HG03135 (cell line): ENCODE data around the gene KBTBD4.
A peak's percentile ranks its signal among the peaks of the same experiment; 100 is the strongest.
"Not testable (repeated sequence)": the region's sequence is repeated elsewhere in the genome, so short reads cannot be mapped to it uniquely, and the experiment has no call there.

Experiments used
- ATAC-seq: cut with Tn5 transposase; IDR thresholded peaks from one replicate; pipeline ENCODE4 v1.9.1; 2021; ENCODE audit warnings: mild to moderate bottlenecking, moderate library complexity; ENCODE audit not compliant: unreplicated experiment

The KBTBD4 gene

DNA sequence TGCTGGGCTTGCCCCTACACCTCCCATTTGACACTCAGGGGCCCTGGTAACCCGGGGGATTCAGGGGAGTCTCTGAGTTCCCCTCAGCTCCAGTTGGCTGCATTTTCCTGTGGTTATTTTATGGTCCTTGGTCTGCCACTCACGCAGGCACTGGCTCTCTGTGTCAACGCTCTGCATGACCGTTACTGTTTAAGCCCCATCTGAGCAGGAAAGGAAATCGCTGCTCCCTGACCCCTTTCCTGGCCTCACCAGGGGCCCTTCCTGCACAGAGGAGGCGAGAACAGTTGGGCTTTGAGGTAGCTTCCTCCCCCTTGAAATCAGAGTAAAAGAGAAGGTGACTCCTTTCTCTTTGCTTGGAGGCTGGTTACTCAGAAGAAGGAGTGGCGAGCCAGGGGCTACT lies 13.0 kb upstream of the KBTBD4 start:
- no peak for ATAC-seq

DNA sequence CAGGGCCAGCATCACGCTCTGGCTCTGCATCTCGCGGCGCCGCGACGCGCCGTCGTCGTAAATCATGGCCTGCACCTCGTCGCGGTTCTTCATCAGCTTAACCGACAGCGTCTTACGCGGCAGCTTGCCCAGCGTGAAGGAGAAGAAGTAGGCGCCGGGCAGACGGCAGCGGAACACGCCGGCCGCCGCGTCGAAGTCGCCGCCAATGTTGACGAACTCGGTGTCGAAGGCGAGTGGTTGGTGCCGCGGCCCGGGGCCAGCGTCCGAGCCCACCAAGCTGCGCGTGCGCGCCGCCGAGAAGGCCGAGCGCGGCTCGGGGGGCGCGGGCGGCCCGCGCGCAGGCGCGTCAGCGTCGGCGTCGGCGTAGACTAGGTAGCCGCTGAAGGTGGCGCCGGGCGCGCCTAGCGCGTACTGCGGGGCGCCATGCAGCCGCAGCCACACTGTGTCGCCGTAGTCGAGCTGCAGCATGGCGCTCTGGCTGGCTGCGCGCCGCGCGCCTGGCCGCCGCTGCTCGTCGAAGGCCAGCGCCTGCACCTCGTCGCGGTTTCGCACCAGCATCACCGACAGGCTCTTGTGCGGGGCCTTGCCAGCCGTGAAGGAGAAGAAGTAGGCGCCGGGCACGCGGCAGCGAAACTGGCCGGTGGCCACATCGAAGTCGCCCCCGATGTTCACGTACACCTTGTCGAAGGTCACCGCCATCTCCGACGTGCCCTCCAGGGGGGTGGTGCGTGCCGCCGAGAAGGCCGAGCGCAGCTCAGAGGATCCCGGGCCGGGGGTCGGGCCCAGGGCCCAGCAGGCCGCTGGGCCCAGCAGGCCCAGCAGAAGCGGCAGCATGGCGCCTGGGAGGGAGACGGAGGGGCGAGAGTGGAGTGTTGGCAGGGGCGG lies 11.4 kb upstream of the KBTBD4 start:
- no peak for ATAC-seq

DNA sequence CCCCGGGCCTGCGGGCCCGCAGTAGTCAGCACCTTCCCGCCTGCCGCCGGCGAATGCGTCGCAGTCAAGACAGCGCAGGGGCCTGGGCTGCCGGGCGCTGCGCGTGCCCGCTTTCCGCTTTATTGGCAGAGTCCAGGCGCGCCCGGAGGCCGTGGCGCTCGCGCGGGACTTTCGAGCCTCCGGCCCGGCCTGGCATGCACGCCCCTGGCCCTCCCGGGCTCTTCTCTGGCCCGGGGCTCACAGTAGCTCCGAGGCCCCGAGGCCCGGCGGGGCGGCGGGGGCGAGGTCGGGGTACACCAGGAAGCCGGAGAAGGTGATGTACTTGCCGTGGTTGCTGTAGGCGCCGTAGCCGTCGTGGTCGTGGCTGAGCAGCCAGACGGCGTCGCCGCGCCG lies 10.8 kb upstream of the KBTBD4 start:
- no peak for ATAC-seq

DNA sequence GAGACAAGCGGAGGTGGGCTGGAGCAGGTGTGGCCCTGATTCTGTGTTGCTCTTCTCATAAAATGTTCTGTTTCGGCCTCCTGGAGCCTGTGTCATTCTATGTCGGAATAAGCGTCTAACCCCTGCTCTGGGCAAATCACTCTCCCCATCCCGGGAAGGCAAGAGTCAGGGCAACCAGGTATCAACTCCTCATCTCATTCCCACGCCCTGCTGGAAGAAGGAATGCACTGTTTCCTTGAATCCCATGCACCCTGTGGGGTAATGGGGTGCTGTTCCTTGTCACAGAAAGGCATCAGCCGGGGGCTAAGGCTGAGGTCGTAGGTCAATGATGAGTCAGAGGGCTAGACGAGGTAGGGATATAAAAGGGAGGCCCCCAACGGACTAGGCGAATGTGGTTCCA lies 10.3 kb upstream of the KBTBD4 start:
- ATAC-seq, result no peak

DNA sequence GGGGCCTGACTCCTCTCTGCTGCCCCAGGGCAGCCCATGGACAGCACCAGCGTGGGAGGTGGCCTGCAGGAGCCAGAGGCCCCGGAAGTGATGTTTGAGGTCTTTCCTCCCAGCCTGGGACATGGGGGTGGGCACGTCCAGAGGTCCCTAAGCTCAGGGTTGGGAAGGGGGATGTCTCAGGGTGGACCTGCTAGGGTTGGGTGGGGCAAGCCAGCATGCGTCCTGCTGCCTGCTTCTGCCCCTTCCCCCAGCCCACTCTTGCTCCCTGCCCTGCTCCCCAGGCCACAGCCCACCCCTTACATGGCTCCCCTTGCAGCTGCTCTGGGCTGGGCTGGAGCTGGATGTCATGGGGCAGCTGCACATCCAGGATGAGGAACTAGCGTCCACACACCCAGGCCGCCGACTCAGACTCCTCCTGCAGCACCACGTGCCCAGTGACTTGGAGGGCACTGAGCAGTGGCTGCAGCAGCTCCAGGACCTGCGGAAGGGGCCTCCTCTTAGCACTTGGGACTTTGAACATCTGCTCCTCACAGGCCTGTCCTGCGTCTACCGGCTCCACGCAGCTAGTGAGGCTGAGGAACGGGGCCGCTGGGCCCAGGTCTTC lies 9.1 kb upstream of the KBTBD4 start:
- ATAC-seq, result no peak

DNA sequence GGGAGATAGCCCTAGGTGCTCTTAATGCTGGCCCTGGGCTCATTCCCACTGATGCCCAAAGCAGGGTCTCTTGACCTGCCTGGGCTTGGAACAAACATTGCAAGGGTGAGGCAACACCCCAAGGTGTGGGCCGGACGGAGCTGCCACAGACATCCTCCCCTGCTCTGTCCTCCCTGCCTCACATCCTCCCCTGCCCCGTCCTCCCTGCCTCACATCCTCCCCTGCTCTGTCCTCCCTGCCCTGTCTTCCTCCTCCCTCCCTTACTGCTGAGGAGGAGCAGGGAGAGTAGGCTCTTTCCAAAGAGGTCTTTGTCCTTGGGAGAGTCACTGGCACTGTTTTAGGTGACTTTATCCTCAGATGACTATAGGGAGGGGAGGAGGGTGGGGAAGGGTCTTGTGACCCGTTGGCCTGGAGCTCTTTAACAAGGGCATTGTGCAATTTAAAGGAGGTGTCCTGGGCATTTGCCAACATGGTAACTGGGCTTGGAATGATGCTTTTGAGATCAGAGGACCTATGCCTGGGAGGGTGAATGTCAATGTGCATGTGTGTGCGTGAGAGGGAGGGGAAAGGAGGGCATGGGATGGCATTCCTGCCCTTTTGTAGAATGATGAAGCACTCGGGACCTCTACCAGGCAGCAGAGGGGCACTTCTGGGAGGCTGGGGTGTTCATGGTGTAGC lies 8.4 kb upstream of the KBTBD4 start:
- ATAC-seq, result no peak

DNA sequence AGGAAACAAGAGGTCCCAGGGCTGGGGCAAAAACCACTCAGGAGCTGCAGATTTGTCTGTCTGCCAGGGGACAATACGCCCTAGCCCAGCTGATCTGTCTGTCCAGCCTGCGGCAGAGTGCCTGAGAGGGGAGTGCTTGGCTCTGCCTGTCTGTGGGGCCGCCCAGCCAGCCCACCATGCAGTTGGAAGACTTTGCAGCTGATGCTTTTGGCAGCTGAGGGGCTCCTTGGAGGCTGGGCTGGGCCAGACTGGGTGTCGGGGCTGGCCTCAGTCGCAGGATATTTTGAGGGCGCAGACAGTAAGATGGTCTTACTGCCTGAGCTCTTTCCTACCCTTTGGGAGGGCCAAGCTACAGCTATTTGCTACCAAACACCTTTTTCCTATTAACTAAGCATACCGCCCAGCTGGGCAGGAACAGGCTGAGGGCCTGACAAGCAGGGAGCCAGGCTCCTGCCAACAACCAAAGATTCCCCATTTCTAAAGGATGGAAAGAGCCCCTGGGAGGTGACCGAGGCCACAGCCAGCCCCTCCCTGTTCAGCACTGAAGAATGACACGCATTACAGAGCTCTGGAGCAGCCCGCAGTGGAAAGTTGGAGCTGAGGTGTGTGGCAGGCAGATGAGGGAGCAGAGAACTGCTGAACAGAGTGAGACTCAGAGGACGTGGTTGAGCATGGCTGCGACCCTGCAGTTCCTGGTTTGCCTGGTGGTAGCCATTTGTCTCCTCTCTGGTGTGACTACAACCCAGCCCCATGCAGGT lies 7.5 kb upstream of the KBTBD4 start, which contains the start of gene FAM180B:
Gene FAM180B (plus strand): TSS at position 581 of the 758 bp plus-strand sequence. CDS start 91 bp downstream, at position 672.
- ATAC-seq, result no peak

DNA sequence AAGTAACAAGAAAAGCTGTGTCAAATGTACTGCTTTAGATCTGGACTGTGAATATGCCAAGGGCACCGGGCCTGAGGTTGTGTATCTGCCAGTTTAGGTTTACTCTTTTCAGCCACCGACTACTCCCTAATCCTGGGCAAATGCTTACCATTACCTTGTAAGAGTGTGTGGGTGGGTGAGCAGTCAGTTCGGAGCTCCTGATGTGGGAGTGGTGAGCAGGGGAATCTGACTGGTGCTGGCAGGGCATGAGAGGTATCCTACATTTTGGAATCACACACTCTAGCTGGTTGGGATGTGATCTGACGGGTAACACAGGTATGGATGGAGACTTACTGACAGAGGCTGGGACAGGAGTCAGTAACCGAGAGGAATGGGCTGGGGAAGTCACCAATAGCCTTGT lies 5.1 kb upstream of the KBTBD4 start:
- ATAC-seq, result no peak

DNA sequence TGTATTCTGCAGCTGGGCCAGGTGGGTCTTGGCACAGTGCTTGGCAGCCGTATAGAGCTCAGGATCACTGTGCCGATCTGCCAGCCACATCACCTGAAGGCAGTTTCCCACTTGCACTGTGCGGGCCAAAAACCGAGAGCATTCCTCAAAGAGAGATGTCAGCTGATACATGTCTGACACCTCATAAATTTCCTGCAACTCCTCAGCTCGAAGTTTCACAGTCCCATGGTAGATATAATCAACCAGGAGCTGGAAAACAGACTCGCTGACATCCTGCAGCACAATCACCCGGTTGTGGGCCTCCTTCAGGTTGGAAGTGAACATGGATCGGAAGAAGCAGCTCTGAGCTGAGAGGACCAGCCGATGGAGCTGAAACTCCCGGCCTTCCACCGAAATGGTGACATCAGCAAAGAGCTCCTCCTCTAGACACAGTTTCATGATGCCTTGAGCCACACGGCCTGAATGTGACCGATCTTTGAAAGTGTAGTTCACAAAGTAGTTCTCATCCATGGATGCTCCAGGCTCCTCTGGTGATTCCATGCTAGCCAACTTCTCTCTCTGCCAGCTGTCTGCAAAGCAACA lies 1.2 kb downstream of the KBTBD4 start:
- ATAC-seq, result no peak

DNA sequence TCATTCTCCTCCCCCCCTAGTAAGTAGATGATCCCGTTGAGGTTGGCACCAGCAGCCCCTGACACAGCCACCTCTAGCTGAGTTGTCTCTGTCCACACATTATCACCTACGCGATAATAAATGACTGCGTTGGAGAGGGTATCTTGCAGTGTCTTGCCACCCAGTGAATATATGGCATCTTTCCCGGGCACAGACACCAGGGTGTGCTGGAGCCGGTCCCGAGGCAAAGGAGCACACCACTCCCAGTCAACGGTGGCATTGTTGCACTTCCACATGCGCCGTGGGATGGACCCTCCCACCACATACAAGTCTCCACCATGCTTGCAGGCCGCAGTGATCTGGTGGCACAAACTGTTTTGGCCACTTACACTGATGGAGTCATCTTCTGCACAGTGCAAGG lies 5.4 kb downstream of the KBTBD4 start:
- ATAC-seq, result no peak

DNA sequence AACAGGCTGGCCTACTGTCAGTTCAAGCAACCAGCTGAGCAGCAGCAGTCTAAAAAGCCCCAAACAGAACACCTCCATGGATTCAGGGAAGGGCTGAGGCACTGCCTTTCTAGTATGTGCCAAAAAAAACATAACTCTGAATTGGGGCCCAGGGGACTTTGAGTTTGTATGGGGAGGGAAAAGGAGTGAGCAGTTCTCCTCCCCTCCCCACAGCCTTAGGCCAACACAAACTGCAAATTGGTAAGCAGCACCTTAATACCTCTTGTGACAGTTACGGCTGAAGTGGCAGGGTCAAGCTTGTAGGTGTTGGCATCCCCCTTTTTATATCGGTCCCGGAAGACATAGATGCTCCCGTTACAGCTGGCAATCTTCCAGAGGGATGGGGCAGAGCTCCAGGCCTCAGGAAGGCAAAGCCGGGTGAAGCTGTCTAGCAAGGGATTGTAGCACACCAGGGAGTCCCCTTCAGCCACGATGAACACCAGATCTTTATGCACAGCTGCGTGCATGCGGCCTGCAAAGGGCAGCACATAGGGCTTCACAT lies 6.0 kb downstream of the KBTBD4 start:
- ATAC-seq, result no peak

DNA sequence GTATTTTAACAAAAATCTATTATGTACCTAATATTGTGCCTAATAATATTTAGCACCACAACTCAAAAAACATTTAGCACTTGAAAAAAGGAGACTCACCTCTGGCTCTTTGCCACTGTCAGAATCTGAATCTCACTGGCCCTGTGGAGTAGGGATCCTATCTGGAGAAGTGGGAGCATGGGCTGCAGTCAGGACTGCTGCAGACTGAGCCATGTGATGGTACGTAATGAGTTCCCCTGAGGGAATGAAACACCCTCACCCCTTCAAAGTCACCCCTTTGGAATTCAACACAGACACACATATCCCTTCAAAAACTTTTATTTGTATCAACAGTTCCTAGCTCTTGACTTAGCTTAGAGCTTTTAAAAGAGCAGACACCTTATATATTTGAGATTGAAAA lies 6.9 kb downstream of the KBTBD4 start:
- ATAC-seq, result no peak

DNA sequence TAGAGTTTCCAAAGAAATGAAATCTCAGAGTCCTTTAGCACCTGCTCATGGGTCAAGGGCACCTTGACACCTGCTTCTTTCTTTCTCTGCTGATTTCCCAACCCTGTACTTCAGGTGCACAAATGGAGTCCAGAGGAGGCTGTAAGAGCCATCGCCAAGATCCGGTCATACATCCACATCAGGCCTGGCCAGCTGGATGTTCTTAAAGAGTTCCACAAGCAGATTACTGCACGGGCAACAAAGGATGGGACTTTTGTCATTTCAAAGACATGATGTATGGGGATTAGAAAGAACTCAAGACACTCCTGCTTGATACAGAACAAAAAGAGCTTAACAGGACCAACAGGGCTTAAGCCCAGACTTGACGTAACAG lies 7.4 kb downstream of the KBTBD4 start:
- no peak for ATAC-seq

DNA sequence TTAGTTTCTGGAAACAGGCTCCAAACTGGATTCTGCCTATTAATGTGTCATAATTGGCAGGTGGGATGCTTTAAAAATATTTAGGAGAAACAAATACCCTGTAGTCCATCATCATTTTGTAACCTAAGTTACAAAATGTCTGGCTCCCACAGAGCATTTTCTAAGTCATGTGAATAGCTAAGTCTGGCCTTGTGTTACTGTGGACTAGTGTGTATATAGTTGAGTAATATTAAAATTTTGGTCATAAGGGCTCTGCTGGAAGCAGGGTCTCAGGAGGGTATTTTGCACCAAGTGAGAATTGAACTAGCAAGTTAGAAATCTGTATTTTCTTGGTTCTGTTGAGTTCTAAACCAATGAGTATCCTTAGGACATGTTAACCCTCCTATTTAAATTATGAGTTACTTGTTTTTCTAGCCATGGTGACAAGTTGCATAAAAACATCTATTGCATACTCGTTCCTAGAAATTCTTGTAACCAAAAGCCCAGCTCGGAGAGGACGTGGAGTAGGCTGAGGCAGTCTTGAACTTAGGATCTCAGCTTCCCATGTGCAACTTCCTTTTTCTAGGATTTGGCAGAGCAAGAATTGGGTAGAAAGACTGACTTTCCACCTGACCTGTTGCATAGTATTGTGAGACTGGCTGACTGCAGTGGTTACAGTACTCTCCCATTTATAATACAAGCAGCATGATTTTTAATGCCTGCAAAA lies 8.0 kb downstream of the KBTBD4 start:
- ATAC-seq, result no peak

DNA sequence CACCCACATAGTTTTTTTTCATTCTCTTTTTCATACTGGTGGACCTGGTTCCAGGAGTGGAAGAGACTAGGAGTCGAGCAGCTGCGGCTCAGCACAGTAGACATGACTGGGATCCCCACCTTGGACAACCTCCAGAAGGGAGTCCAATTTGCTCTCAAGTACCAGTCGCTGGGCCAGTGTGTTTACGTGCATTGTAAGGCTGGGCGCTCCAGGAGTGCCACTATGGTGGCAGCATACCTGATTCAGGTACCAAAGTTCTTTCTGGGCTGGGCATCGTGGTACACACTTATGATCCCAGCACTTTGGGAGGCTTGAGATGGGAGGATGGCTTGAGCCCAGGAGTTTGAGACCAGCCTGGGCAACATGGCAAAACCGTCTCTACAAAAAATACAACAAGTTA lies 9.1 kb downstream of the KBTBD4 start:
- no peak for ATAC-seq

DNA sequence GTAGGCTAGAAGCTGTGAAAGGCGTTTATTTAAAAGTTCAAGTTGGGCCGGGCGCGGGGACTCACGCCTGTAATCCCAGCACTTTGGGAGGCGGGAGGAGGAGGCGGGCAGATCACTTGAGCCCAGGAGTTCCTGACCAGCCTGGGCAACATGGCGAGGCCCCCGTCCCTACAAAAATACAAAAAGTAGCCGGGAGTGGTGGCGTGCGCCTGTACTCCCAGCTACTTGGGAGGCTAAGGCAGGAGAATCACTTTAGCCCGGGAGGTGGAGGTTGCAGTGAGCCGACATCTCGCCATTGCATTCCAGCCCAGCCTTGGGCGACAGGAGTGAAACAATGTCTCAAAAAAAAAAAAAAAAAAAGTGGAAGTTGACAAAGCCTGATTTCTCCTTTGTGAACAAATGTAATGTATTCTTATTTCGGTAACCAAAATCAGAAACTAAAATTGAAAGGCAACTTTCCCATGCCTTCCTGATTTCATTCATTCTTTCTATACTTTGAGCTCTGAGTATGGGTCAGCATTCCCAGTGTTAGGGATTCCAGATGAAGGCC lies 12.5 kb downstream of the KBTBD4 start:
- ATAC-seq, result peak; percentile 20

DNA sequence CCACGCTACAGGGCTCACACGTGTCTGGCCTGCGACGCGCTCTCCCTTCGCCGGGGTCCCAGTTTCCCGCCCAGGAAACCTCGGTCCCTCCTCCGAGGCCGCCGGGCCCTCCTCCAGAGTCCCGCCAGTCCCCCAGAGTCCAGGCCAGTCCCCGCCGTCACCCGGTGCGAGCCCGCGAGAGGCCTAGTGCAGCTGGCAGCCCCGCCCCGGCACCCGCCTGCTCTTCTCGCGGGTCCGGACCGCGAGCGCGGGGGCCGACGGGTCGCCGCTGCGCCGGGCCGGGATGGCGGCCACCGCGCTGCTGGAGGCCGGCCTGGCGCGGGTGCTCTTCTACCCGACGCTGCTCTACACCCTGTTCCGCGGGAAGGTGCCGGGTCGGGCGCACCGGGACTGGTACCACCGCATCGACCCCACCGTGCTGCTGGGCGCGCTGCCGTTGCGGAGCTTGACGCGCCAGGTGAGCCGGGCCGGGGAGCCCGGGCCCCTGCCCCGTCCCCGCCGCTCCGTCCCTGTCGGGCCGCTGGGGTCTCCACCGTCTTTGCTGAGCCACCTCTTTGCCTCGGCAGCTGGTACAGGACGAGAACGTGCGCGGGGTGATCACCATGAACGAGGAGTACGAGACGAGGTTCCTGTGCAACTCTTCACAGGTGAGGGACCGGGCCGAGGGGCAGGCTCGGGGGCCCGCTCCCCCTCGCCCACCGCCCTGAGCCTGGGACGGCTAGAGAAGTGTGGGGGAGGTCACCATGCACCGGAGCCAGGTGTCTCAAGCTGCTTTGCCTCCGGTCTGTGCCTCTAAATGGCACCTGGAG lies 13.2 kb downstream of the KBTBD4 start, which contains the start of gene PTPMT1:
Gene PTPMT1 (plus strand): TSS at position 260 of the 809 bp plus-strand sequence. CDS start 24 bp downstream, at position 284.
- ATAC-seq, result peak; percentile 82

DNA sequence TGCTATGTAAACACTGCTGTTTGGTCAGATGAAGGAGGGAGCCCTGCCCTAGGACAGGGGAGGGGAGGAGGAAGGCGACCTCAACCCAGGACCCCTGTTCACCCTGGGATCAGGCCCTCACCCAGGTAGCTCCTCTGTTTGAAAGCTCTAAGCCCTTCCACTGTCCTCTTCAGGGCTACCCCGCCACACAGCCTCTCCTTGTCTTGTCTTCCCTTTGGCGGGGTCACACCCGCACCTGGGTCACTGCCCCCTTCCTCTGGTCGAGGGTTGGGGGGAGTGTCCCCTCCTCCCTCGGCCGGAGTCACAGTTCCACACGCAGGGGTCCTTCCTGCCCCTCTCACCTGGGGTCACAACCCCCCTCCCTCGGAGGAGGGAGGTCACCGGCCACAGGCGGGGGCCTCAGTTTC lies 13.8 kb downstream of the KBTBD4 start:
- peak; percentile 9 for ATAC-seq

DNA sequence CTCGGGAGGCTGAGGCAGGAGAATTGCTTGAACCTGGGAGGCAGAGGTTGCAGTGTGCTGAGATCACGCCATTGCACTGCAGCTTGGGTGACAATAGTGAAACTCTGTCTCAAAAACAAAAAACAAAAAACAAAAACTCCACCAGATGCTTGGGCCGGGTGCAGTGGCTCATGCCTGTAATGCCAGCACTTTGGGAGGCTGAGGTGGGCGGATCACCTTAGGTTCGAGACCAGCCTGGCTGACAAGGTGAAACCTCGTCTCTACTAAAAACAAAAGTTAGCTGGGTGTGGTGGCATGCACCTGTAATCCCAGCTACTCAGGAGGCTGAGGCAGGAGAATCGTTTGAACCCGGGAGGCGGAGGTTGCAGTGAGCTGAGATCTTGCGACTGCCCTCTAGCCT lies 14.4 kb downstream of the KBTBD4 start:
- ATAC-seq, result not testable (repeated sequence)
